HG03571 (cell line): ENCODE results near the gene PAFAH1B2.
A peak's percentile ranks its signal among the peaks of the same experiment; 100 is the strongest.

Experiments
- ATAC-seq: cut with Tn5 transposase; IDR thresholded peaks from one replicate; pipeline ENCODE4 v1.9.1; 2021; ENCODE audit not compliant: unreplicated experiment

Gene PAFAH1B2

DNA sequence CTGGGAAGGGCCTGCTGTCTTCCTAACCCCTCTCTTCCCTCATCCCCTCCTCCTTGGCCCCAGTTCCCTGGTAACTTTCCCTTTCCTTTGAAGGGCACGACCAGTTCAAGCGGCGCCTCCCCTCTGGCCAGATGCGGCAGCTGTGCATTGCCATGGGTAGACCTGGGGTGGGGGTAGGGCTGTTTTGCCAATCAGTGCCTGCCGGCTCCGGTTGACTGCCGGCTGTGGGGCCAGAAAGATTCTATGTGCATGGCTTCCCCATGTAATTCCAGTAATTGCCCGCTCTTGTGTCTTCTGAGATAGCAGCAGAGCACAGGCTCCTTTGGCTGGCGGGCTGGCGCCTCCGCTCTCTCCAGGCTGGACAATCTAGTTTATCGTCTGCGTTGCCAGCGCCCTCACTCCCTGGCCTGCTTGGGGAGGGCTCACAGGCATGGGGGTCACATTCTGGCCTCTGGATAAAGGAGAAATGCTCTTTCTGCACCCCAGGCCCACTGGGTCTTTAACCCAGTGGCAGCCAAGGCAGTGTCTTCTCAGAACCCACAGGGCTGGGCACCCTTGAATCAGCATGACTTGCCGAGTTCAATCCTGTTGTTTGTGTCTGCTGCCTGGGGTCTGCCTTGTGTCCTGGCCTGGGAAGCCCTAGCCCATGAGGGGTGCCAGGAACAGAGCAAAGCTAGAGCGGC is 43.9 kb downstream of the PAFAH1B2 start:
- no peak for ATAC-seq

DNA sequence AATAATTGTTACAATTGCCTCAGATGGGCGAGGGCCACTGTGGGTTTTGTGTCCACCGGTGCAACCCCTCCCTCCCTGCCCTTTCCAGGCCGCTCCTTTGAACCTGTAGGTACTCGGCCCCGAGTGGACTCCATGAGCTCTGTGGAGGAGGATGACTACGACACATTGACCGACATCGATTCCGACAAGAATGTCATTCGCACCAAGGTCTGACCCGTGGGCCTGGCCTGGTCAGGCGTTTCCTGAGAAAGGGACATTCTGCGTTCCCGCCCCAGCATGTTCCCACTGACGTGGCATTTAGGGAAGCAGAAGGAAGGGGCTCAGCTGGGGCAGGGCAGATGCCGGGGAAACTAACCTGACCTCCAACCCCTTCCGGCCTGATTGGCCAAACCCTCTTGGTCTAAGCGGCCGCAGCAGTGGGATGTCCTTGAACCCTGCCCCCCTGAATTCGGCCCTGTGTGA is 44.6 kb downstream of the PAFAH1B2 start:
- no peak for ATAC-seq

DNA sequence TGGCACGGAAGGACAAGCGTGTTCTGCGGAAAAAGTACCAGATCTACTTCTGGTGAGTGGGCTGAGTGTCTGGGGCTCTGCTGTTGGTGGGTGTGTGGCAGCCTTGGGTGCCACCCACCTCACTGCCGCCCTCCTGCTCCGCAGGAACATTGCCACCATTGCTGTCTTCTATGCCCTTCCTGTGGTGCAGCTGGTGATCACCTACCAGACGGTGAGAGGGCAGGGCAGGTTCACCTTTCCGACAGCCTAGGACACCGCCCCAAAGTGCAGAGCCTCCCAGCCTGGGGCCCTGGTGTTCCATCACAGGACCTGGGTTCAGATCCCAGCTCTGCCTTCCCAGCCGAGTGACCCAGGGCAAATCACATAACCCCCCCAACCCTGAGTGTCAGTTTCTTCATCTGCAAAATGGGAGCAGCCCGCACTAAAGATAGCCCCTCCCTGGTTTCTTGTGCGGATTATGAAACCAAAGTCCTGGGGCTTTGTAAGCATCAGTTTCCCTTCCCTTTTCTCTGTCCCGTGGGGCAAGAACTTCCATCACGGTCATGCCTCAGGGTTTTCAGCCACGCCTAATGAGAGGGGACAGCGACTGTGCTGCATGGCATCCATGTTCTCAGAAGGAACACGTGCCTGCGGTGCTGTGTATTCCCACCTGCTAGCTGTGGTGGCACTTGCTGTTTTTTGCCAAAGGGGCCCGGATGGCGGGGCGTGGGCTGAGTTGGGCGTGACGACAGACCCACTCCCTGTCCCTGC is 45.3 kb downstream of the PAFAH1B2 start:
- peak; percentile 49 for ATAC-seq

DNA sequence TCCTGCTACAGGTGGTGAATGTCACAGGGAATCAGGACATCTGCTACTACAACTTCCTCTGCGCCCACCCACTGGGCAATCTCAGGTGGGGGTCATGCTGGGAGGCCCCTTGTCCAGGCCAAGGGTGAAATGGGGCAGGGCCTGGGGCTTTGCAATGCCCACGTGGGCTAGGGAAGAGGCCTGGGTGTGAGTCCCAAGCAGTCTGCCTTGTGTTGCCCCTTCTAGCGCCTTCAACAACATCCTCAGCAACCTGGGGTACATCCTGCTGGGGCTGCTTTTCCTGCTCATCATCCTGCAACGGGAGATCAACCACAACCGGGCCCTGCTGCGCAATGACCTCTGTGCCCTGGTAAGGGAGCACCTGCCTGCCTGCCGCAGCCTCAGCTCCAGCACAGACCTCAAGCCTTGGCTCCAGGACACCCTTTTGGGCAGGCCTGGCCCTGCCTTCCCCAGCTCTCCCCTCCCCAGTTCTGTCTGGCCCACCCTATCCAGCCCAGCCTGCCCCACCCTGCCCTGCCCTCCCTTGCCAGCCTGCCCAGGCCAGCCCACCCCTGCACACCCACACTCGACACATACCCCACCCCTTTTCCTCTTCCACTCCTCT is 46.0 kb downstream of the PAFAH1B2 start:
- ATAC-seq, result no peak

DNA sequence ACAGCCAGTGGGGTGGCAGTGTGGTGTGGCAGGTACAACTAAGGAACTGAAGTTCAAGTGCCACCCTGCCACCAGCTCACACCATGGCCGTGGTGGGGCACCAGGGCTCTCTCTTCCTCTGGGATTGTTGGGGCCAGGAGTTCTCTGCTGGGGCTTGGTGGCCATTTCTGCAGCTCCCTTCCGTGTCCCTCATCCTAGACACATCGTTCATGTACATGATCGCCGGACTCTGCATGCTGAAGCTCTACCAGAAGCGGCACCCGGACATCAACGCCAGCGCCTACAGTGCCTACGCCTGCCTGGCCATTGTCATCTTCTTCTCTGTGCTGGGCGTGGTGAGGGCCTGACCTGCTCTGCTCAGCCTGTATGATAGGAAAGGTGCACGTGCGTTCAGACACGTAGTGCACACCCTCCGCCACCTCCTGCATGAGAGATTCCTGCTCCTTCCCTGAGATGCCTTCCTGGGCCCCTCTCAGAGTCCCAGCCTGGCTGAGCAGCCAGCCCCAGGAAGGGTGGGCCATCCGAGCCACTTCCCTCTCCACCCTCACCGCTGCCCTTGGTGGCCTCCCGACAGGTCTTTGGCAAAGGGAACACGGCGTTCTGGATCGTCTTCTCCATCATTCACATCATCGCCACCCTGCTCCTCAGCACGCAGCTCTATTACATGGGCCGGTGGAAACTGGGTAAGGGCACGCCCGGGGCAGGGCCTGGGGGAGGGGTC is 47.8 kb downstream of the PAFAH1B2 start:
- ATAC-seq, result no peak

DNA sequence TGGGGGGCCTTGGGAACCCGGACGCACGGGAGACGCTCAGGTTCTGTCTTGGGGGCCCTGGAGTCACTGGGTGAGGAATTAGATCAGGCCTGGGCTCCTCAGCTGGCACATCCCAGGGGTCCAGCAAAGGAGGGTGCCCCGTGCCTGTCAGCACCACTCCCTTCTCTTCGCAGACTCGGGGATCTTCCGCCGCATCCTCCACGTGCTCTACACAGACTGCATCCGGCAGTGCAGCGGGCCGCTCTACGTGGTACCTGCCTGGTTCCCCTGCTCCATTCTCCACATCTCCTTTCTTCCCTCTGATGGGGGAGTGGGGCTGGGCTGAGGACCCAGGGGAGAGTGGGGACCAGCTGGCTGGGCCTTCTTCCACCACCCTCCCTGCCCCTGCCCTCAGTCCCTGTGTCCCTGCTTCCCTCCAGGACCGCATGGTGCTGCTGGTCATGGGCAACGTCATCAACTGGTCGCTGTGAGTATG is 48.4 kb downstream of the PAFAH1B2 start:
- ATAC-seq, result no peak

DNA sequence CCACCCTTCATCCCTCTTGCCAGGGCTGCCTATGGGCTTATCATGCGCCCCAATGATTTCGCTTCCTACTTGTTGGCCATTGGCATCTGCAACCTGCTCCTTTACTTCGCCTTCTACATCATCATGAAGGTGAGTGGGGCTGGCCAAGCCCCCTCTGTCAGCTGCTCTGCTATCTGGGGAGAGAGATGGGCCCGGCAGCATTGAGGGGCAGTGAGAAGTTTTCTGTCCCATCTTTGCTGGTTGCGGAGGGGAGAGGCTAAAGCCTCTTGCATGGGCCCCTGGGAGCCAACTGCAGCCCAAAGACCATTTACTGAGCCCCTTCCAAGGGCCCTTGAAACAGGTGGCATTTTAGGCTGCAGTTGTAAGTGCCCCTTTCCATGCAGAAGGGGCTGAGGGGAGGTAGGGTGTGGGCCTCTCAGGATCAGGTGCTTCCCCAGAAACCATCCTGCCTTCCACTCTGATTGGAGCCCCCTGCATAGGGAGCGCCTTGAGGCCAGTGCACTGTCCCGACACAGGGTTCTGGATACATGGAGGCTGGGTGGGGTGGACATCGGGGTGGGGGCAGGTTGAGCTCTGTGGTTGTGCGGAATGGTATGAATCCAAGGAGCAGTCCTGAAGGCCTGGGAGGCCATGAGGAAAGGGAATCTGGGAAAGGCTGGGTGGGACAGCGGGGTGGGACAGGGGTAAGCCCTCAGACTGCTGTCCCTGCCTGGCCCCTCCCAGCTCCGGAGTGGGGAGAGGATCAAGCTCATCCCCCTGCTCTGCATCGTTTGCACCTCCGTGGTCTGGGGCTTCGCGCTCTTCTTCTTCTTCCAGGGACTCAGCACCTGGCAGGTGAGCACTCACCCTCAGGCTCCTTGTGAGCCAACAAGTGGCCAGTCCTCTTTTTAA is 49.3 kb downstream of the PAFAH1B2 start:
- ATAC-seq, result no peak

DNA sequence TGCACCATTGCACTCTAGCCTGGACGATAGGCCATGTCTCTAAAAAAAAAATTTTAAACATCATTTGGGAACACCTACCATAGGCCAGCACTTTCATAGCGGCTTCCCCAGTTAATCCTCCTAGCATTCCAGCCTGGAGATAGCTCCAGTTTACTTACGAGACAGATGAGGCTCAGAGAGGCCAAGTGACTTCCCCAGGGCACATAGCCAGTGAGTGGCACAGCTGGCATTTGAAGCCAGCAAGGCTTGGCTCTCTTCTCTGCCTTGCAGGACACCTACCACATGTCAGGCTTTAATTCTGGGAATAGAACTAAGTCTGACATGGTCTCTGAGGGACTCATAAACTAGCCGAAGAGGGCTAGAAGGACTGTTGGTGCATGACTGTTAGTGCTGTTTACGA is 50.2 kb downstream of the PAFAH1B2 start:
- no peak for ATAC-seq

DNA sequence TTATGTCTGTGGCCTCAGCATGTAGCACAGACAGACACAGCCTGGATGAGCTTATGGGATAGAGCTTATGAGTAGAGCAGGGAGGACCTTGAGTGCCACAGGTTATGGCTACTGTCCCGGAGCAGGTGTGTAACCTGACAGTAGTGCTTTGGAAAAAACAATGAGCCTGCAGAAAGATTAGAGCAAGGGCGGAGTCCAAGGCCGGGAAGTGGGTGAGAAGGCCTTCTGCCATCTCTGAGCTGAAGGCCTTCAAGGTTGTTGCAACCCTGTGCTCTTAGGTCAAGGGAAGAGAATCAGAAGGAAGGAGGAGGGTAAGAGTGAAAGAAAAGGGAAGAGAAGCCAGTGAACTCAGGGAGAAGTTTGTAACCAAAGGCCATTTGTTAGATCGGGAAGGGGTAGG is 51.2 kb downstream of the PAFAH1B2 start:
- ATAC-seq, result no peak

DNA sequence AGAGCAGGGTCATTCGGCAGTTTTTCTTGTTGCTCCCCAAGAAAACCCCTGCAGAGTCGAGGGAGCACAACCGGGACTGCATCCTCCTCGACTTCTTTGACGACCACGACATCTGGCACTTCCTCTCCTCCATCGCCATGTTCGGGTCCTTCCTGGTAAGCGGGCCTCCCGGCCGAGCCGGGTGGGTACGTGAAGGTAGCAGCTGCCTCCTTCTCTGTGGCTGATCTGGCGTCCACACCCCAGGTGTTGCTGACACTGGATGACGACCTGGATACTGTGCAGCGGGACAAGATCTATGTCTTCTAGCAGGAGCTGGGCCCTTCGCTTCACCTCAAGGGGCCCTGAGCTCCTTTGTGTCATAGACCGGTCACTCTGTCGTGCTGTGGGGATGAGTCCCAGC is 51.7 kb downstream of the PAFAH1B2 start:
- no peak for ATAC-seq

DNA sequence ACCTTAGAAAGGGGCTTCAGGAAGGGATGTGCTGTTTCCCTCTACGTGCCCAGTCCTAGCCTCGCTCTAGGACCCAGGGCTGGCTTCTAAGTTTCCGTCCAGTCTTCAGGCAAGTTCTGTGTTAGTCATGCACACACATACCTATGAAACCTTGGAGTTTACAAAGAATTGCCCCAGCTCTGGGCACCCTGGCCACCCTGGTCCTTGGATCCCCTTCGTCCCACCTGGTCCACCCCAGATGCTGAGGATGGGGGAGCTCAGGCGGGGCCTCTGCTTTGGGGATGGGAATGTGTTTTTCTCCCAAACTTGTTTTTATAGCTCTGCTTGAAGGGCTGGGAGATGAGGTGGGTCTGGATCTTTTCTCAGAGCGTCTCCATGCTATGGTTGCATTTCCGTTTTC is 52.9 kb downstream of the PAFAH1B2 start:
- no peak for ATAC-seq

DNA sequence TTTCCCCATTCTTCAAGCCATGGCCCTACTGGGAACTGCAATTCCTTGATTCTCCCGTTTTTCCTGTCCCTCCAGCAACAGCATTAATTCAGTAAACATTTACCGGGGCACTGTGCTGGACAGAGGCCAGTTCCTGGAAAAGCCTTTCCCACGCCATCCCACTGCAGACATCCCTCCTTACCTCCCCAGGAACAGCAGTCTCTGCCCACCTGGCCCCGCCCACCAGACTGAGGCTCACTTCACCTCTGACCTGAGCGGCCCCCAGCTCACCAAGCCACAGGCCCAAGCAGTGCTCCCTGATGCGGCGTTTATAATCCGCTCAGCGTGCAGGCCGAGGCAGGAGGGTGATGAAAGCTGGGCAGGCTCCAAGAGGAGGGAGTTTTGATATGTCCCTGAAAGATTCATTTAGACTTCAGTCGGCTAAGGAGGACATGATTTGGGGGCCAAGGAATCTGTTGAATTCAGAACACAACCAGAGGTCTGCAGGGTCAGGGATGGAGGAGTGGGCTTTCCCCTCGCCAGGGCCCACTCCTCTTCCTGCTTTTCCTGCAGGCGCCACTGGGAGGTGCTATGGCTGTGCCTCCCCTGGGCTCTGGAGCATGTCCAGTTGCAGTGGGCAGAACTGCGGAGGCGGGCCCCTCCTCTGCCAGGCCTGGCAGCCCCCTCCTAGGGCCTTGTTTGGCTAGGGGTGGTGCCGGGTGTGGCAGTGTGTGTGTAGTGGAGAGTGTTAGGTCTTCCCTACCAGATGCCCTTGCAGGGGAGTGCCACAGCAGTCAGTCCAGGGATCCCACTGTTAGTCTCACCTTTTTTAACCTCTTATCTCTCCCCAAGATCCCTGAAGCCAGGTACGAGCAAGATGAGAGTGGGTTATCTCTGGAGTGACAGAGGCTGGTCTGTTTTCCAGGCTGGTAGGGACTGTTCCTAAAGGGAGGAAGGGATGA is 53.7 kb downstream of the PAFAH1B2 start:
- no peak for ATAC-seq

DNA sequence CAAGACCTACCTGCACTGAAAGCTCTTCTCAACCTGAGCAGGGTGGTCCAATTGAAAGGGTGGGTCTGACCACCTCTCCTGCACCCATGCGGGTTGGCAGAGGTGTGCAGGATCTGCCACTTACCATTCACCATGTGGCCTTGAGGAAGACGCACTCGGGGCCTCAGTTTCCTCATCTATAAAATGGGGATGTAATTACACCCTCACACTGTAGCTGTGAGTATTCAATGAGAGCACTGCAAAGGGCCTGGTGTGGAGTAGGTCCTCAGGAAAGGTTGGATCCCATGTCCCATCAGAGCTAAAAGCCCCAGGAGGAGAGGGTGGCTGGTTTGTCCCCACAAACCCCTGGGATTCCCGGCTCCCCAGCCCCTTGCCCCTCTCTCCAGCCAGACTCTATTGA is 54.5 kb downstream of the PAFAH1B2 start:
- ATAC-seq, result no peak

DNA sequence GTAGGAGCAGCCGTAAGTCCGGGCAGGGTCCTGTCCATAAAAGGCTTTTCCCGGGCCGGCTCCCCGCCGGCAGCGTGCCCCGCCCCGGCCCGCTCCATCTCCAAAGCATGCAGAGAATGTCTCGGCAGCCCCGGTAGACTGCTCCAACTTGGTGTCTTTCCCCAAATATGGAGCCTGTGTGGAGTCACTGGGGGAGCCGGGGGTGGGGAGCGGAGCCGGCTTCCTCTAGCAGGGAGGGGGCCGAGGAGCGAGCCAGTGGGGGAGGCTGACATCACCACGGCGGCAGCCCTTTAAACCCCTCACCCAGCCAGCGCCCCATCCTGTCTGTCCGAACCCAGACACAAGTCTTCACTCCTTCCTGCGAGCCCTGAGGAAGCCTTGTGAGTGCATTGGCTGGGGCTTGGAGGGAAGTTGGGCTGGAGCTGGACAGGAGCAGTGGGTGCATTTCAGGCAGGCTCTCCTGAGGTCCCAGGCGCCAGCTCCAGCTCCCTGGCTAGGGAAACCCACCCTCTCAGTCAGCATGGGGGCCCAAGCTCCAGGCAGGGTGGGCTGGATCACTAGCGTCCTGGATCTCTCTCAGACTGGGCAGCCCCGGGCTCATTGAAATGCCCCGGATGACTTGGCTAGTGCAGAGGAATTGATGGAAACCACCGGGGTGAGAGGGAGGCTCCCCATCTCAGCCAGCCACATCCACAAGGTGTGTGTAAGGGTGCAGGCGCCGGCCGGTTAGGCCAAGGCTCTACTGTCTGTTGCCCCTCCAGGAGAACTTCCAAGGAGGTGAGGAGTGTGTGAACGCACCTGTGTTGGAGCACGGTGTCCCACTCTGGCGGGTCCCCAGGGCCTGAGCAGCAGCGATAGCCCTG is 55.2 kb downstream of the PAFAH1B2 start, which contains the start of gene TAGLN:
TSS of gene TAGLN (plus strand) at position 318 of the 863 bp plus-strand sequence. CDS start 3,644 bp downstream, outside the sequence.
- ATAC-seq, result no peak

DNA sequence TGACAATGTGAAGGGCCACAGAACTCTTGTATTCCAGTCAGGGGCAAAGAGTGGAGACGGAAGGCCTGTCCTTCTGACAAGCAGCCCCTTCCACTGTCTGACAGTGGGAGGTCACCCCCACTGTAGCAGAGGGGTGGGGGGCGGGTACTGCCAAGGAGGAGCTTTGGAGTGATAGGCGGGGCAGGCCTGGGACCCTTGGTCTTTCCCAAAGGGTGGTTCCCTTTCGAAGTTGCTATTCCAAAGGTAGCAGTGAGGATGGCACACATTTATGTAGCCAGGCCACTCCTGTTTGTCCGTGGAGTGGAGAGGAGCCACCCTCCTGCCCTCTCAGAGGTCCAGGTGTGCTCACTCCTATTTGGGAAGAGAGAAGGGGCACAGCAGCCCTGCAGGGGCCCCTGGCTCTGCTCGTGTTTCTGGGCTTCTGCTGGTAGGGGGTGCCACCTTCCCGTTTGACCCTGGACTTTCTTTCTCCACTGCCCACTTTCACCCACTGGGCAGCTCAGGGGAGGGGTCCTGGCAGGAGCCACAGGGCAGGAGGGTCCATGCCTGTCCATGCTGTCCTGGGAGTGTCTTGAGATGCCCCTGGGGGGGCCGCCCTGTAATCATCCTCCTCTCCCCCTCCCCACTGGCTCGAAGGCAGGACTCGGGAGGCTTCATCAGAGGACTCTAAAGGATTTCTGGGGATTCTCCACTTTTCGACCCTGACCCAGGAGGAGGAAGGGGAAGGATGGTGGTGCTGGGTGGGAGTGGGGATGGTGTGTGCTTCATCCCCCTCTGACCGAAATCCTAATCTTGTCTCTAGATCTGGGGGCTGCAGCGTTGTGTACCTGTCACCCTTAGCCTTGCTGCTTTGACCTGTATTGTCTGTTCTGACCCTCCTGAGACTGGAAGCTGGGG is 56.1 kb downstream of the PAFAH1B2 start:
- no peak for ATAC-seq

DNA sequence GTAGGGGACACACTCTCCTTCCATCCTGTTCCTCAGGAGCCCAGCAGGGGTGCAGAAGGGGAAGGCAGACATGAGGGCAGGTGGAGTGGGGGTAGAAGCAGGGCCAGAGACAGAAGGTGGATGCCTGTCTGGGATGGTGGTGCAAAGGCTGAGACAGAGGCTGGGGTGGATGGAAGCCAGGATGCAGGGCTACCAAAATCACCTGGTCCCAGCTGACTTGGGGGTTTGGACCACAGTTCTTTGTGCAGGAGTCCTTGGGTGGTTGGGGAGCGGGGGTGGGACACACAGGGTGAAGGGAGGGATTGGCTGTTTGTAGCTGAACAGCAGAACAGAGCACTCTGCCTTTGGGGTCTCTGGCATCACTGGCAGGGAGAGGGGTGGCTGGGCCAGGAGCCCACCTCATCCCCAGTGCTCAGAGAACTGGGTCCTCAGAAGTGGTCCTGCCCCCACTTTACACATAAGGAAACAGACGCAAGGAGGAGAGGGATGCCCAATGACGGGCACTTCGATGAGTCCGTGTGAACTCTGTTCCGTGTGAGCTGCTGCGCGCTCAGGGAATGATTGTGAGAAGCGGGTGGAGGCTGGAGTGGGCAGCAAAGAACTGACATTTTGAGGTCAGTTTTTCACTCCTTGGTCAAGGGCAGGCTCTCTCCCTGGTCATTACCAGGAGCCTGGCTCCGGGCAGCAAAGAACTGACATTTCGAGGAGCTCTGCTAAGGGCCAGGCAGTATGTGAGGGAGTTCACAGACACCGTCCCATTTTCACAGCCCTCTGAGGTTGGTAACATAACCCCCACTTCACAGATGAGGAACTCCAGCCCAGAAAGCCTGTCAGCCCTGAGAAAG is 56.9 kb downstream of the PAFAH1B2 start:
- no peak for ATAC-seq
